HG03135 (cell line): ENCODE results near the gene RRAS2.

Experiments
- ATAC-seq: cut with Tn5 transposase; IDR thresholded peaks from one replicate; pipeline ENCODE4 v1.9.1; 2021; ENCODE audit warnings: mild to moderate bottlenecking, moderate library complexity; ENCODE audit not compliant: unreplicated experiment

RRAS2 gene

DNA sequence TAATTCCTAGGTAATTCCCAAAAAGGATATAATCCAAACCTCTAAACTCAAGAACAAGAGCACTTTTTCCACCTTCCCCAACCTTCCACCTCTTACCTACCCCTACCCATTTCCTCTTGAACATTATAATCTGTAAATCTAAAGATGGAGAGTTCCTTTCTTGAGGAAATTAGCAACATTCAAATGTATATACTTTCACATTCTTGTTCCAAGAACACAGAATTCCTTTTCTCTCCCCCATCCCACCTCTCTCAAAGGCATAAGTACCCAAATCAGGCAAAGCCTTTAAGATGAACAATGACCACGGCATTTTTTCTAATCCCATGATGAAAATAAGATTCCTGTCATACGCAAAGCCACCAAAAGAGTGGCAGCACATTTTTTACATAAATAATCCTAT is 18.3 kb downstream of the RRAS2 start:
- no peak for ATAC-seq

GRCh38 chr11:14339356-14339755 is 19.6 kb downstream of the RRAS2 start:
- ATAC-seq, result no peak

- ATAC-seq, result no peak
Measured at GRCh38 chr11:14336507-14337503, 22.2 kb downstream of the RRAS2 start.

DNA sequence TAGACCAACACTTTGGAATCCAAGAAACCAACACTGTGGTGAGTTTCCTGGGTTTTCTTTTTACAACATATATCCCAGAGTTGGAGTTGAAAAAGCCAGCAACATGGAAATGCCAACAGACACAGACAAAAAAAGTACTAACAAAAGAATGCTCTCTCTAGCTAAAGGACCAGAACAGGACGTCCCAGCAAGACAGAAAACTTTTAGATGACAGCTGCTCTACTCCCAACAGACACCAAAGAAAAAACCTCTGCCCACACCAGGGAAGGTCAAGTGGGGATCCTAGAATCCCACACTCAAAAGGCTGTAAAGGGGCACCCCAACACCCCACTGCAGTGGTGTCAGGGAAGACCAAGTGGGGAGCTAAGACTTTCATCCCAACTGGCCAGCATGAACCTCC is 23.3 kb downstream of the RRAS2 start:
- no peak for ATAC-seq

DNA sequence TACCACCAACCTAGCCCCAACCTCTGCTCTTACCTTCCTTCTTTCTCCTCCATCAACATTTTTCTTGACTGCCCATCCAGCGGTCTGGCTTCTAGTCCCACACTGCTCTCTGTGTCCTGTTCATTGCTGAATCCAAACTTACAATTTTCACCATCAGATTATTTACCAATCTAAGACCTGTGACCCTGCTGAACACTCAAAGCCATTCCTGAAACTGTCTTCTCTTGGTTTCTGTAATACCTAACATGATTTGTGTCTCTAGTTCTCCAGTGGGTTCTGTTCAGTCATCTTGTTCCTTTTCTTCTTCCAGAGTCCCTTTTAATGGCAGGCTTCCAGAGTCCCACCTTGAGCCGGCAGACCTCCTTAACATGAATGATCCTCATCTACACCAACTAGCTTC is 24.1 kb downstream of the RRAS2 start:
- ATAC-seq, result no peak

- no peak for ATAC-seq
Measured at GRCh38 chr11:14334192-14334591, 24.8 kb downstream of the RRAS2 start.

- no peak for ATAC-seq
Measured at GRCh38 chr11:14331476-14332136, 27.4 kb downstream of the RRAS2 start.

DNA sequence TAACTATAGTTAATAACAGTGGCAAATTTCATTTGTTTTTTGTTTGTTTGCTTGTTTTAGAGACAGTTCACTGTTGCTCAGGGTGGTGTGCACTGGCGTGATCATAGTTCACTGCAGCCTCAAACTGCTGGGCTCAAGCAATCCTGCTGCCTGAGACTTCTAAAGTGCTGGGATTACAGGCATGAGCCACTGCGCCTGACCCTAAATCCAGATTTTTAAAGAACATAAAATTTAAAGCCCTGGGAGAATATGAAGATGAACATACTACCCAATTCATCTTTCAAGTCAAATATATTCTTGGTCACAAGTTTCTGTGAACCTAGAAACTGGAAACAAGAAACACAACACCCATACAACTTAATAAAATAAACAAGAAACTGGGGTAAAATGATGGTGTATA is 28.1 kb downstream of the RRAS2 start:
- no peak for ATAC-seq

DNA sequence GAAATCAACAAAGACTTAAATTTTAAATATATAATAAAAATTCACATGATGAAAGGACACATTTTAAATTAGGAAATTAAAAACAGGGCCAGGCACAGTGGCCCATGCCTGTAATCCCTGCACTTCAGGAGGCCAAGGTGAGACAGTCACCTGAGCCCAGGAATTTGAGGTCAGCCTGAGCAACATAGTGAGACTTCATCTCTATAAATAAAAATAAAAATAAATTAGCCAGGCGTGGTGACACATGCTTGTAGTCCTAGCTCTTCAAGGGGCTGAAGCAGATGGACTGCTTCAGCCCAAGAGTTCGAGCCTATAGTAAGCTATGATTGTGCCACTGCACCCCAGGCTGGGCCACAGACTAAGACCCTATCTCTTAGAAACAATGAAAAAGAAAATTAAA is 29.3 kb downstream of the RRAS2 start:
- no peak for ATAC-seq

GRCh38 chr11:14327116-14327515 is 31.9 kb downstream of the RRAS2 start:
- no peak for ATAC-seq

DNA sequence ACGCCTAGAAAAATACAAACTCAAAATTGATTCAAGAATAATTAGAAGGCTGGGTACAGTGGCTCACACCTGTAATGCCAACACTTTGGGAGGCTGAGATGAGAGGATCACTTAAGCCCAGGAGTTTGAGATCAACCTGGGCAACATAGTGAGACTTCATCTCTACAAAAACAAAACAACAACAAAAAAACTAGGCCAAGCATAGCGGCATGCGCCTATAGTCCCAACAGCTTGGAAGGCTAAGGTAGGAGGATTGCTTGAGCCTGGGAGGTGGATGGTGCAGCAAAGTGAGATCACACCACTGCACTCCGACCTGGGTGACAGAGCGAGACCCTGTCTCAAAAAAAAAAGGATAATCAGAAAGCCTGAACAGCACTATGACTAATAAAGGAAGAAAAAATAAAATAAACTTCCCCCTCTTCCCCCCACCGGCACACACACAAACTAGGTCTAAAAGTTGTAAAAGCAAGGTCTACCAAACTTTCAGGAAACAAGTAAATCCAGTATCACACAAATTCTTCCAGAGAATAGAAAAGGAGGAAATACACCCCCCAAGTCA is 35.8 kb downstream of the RRAS2 start:
- ATAC-seq, result no peak

DNA sequence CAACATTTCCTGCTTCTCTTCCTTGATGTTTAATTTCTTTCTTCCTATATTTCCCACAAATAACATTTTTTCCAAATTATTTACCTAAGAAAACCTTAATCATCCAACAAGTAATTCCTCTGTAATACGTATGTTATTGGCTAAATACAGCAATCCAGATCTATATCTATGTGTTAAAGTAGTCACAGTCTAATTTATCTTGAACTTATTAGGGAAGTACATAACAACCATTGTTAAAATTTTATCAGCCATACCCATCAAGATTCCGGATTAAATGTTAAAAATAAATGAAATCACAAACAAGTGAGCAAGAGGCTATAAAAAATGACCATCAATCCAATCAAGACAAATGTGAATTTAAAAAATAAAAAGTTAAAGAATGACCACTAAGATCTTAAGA is 36.5 kb downstream of the RRAS2 start:
- ATAC-seq, result no peak

DNA sequence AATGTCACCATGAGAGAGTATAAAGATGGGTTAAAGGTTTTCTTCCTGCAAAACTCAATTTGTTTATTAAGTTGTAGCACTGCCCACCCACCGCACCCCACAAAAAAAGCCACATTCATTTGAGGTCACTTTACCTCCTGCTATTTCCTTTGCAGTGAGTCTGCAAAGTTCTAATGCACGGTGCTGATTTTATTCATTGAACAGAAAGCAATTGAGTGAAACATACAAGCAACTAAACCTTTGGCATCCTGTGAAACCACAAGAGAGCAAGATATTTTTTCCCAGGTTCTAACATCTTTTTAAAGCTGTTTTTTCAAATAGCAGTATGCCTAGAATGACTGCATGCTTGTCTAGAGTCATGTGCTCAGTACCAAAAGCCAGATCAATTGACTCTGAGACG is 39.0 kb downstream of the RRAS2 start:
- ATAC-seq, result no peak

DNA sequence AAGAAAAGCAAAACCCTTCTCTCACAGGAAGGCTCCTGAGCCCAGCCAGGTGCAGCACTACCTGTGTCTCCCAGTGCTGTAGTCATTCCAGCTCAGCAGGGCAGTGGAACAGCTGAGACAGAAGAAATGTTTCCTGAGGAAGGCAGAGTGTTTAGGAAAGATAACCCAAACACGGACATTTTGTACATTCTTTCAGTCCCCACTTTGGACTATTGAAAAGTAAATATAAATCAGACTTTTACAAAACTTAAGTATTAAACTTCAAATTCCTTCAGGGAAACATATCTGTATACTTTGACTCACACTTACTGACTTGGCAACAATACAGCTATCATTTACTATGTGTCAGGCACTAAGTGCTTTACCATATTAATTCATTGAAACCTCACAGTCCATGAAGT is 40.4 kb downstream of the RRAS2 start:
- no peak for ATAC-seq

DNA sequence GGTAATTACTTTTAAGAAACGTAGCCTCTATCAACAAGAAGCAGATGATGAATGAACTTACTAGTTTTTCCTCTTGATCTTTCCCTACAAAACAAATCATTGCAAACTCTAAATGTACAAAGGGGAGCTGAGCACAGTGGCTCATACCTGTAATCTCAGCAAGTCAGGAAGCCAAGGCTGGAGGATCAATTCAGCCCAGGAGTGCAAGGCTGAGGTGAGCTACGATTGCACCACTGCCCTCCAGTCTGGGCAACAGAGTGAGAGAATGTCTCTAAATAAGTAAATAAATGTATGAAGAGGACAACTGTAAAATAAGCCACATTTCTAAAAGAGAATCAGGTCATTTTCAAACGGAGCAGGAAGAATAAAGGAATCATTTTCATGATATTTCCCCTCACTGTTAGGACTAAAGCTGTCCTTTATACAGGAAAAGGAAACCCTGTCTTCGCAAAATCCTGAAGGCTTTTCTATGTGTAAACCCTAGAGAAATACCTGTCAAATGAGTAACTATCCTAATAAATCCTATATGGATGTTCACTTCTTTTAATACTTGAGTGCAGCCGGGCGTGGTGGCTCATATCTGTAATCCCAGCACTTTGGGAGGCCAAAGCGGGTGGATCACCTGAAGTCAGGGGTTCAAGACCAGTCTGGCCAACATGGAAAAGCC is 41.2 kb downstream of the RRAS2 start:
- no peak for ATAC-seq

DNA sequence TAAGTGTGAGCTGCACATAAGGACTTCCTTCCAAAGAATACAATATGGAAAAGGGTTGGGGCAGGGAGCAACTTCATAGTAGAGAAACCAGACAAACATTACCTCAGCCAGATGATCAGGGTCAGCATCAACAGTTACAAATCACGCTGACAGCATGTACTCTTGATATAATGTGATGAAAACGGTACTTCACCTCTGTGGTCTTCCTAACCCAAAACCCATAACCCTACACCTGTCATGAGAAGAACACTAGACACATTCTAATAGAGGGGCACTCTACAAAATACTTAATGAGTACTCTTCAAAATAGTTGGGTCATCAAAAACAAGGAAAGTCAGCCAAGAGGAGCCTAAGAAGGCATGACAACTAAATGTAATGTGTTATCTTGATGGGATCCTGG is 43.9 kb downstream of the RRAS2 start:
- peak; percentile 34 for ATAC-seq

GRCh38 chr11:14314127-14314526 is 44.9 kb downstream of the RRAS2 start:
- no peak for ATAC-seq

- no peak for ATAC-seq
Measured at GRCh38 chr11:14312736-14313438, 46.1 kb downstream of the RRAS2 start.

DNA sequence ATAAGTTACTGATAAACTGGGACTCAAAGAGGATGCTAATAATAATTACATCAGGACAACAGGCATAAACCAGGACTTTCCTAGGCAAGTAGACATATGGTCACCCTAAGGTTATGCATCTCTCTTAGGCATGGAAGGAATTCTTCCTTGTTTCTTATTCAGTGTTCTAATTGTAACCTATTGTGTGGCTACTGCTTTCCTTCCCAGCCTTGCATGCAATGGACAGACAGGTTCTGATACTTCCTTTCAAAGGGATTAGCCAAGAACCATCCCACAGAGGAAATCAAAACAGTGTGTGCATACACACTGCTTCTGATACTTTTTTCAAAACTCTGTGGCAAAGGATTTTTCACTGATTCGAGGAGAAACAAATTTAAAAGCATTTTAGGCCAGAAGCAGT is 48.3 kb downstream of the RRAS2 start:
- no peak for ATAC-seq

DNA sequence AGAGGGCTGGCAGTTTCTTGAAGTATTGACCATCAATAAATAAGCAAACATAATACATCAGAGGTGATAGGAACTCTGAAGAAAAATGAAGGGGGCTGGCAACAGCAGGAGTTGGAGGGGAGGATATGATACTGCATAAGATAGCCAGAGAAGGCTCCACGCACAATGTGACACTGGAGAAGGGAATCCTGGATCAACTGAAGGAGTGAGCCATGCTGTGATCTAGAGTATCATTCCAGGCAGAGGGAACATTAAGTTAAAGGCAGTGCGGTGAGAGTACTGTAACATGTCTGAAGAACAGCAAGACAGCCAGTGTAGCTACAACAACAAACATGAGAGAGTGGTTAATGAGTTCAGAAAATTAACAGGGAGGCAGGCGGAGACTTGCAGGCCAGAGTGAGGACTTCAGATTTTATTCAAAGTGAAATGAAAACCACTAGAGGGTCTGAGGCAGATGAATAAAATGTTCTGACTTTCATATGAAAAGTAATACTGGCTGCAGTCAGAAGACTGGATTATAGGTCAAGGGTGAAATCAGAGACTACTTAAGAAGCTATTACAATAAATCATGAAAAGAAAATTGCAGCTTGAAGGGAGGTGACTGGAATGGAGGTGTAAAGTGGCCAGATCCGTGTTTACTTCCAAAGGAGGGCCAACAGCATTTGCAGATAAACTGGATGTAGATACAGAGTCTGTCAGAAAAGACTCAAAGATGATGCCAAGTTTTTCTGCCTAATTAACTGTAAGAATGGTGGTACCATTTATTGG is 49.4 kb downstream of the RRAS2 start:
- no peak for ATAC-seq
